ENCODE data around the gene ZNF576. TPM values are rescaled to one million over a fixed set of nuclear protein-coding genes. Genes with fewer than 3 reads are reported as not detected.

The ZNF576 gene
- total RNA-seq, 1 donor from 2014 or later = 6.8 TPM

DNA sequence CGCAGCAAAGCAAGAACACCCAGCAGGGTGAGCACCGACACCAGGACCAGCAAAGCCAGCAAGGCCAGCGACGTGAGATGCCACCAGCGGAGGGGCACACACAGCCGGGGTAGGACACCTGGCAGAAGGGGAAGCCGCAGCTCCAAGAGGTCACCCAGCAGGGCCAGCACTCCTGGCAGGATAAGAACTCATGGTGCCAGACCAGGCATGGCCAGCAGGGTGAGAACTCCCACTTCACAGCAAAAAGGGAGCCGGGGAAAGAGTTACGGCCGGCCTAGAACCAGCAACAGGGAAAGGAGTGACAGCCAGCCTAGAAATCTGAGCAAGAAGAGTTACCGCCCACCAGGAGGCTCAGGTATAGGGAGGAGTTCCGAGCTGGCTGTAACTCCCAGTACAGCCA is 16.0 kb downstream of the ZNF576 start:
- Histone ChIP-seq H3K27ac (ENCODE audit: low read depth, low read length) (no peak overlapping the region), H3K9ac (ENCODE audit: low read depth in 1 of 3, low read length in 3 of 3) (no peak overlapping the region), H3K9me3 (ENCODE audit: control insufficient read depth in 3 of 3, low read length in 3 of 3) (no peaks in the 10 kb centered on the region), H3K4me3 (ENCODE audit: low read length in 3 of 3) (no peak overlapping the region), H3K36me3 (ENCODE audit: control insufficient read depth in 3 of 3, insufficient read depth in 3 of 3, low read length in 3 of 3) (peaks cover 13 to 25% (median 17%) of the 10 kb centered on the region in 3 donors), H3K4me1 (ENCODE audit: control insufficient read depth in 3 of 3, insufficient read depth in 3 of 3, low read length in 3 of 3) (no peaks in the 10 kb centered on the region), H3K27me3 (ENCODE audit: control insufficient read depth in 3 of 3, insufficient read depth in 3 of 3, low read length in 3 of 3) (no peaks in the 10 kb centered on the region)

DNA sequence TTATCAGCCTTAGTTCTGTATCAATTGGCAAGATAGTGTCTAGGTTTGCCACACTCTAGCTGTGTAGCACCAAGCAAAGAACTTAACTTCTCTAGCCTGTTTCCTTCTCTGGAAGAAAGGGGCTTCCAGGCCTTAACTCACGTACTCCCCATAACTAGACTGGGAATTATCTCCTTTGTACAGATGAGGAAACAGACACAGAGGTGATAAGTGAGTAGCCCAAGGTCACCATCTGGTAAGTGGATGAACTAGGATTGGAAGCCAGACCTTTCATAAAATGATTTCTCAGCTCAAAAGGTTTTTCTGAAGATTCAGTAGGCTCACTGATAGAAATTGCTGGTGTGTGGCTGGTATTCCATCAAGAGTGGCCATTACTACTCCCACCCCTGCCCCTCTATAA is 19.9 kb downstream of the ZNF576 start:
- Histone ChIP-seq H3K36me3 (ENCODE audit: control insufficient read depth in 3 of 3, insufficient read depth in 3 of 3, low read length in 3 of 3) (peaks cover 13 to 21% (median 16%) of the 10 kb centered on the region in 3 donors), H3K4me1 (ENCODE audit: control insufficient read depth in 3 of 3, insufficient read depth in 3 of 3, low read length in 3 of 3) (peaks cover 6 to 19% (median 13%) of the 10 kb centered on the region in 3 donors), H3K9me3 (ENCODE audit: control insufficient read depth in 3 of 3, low read length in 3 of 3) (no peaks in the 10 kb centered on the region), H3K27ac (ENCODE audit: low read depth, low read length) (no peak overlapping the region), H3K4me3 (ENCODE audit: low read length in 3 of 3) (no peak overlapping the region), H3K27me3 (ENCODE audit: control insufficient read depth in 3 of 3, insufficient read depth in 3 of 3, low read length in 3 of 3) (no peaks in the 10 kb centered on the region), H3K9ac (ENCODE audit: low read depth in 1 of 3, low read length in 3 of 3) (no peak overlapping the region)

DNA sequence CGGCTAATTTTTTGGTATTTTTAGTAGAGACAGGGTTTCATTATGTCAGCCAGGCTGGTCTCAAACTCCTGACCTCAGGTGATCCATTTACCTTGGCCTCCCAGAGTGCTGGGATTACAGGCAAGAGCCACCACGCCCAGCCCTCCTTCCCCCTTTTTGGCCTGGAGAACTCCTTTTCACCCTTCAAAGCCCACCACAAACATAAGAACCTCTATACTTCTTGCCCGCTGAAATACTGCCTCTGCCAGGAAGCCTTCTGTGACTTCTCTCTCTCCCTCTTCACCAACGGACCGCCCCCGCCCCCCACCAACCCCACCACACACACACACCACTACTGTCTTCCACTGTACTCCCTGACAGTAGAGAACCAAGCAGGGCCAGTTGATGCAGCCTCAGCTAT is 20.6 kb downstream of the ZNF576 start:
- Histone ChIP-seq H3K27ac (ENCODE audit: low read depth, low read length) (no peak overlapping the region), H3K9ac (ENCODE audit: low read depth in 1 of 3, low read length in 3 of 3) (no peak overlapping the region), H3K4me1 (ENCODE audit: control insufficient read depth in 3 of 3, insufficient read depth in 3 of 3, low read length in 3 of 3) (peaks cover 6 to 19% (median 13%) of the 10 kb centered on the region in 3 donors), H3K36me3 (ENCODE audit: control insufficient read depth in 3 of 3, insufficient read depth in 3 of 3, low read length in 3 of 3) (peaks cover 11 to 19% (median 13%) of the 10 kb centered on the region in 3 donors), H3K9me3 (ENCODE audit: control insufficient read depth in 3 of 3, low read length in 3 of 3) (no peaks in the 10 kb centered on the region), H3K4me3 (ENCODE audit: low read length in 3 of 3) (no peak overlapping the region), H3K27me3 (ENCODE audit: control insufficient read depth in 3 of 3, insufficient read depth in 3 of 3, low read length in 3 of 3) (no peaks in the 10 kb centered on the region)

DNA sequence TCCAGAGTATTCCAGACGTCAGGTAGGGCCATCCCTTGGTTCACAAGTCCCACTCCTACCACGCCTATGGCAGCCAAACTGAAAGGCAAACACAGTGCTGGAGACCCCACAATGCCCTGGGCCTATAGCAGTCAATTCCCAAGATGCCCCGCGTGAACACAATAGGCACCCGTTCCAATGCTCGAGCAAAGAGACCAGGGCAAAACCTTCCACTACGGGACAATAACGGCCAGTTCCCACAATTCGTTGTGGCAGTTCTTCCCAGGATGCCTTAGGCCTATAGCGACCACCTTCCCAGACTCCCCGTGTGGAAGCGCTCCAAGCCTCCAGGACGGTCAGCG is 22.5 kb downstream of the ZNF576 start:
- Histone ChIP-seq H3K27ac (ENCODE audit: low read depth, low read length) (peak overlapping the region; percentile 87), H3K9me3 (ENCODE audit: control insufficient read depth in 3 of 3, low read length in 3 of 3) (no peaks in the 10 kb centered on the region), H3K4me3 (ENCODE audit: low read length in 3 of 3) (peak overlapping the region; percentile 90 to 100 (median 99)), H3K9ac (ENCODE audit: low read depth in 1 of 3, low read length in 3 of 3) (peak overlapping the region; percentile 77 to 98 (median 92)), H3K4me1 (ENCODE audit: control insufficient read depth in 3 of 3, insufficient read depth in 3 of 3, low read length in 3 of 3) (peaks cover 6 to 19% (median 13%) of the 10 kb centered on the region in 3 donors), H3K27me3 (ENCODE audit: control insufficient read depth in 3 of 3, insufficient read depth in 3 of 3, low read length in 3 of 3) (no peaks in the 10 kb centered on the region), H3K36me3 (ENCODE audit: control insufficient read depth in 3 of 3, insufficient read depth in 3 of 3, low read length in 3 of 3) (peaks cover 3 to 4% (median 4%) of the 10 kb centered on the region in 3 donors)

DNA sequence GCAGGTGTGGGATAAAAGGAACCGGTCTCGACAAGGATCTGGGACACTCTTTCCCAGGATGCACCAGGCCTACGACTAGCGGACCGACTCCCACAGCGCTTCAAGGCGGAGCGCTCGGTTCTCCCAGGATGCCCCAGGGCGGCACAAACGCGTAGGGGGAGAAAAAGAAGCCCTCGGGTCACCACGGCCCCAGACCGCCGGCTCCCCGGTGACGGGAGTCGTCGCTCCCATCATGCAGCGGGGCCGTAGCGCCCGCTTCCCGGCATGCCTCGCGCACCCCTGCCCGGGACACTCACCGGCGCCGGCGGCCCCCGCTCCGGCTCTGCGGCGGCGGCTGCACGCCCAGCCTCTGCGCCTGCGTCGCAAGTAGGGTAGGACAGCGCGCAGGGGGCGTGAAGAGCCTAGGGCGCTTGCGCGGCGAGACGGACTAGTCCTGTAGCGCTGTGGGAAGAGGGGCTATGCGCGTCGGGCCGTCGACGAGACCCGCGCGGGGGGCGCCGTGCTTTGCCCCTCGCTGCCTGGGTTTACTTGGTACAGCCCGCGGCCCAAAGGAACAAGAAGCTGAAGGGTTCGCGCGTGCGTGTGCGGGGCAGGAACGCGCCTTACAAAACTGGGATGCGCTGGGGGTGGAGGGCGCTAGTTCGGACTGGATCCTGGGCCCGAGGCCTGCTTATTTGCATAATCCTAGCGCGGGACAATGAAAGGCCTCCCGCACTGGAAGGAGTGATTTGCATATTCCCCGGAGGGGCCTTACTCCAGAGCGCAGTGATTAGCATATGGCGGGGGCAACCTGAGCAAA is 23.1 kb downstream of the ZNF576 start, which contains the start of gene ZNF428:
TSS of gene ZNF428 (minus strand) at position 368 of the 799 bp plus-strand sequence. CDS start 5,325 bp downstream, outside the sequence.
- peak within 1 kb of the TSS; percentile 87 for H3K27ac ChIP-seq (ENCODE audit: low read depth, low read length)
- no peaks in the 10 kb centered on the region for H3K9me3 ChIP-seq (ENCODE audit: control insufficient read depth in 3 of 3, low read length in 3 of 3)
- peaks cover 6 to 19% (median 13%) of the 10 kb centered on the region in 3 donors for H3K4me1 ChIP-seq (ENCODE audit: control insufficient read depth in 3 of 3, insufficient read depth in 3 of 3, low read length in 3 of 3)
- H3K4me3 ChIP-seq (ENCODE audit: low read length in 3 of 3) = peak within 1 kb of the TSS; percentile 90 to 100 (median 99)
- H3K27me3 ChIP-seq (ENCODE audit: control insufficient read depth in 3 of 3, insufficient read depth in 3 of 3, low read length in 3 of 3) = no peaks in the 10 kb centered on the region
- peak within 1 kb of the TSS; percentile 77 to 98 (median 92) for H3K9ac ChIP-seq (ENCODE audit: low read depth in 1 of 3, low read length in 3 of 3)
- peaks cover 0 to 3% (median 0%) of the 10 kb centered on the region in 3 donors for H3K36me3 ChIP-seq (ENCODE audit: control insufficient read depth in 3 of 3, insufficient read depth in 3 of 3, low read length in 3 of 3)

DNA sequence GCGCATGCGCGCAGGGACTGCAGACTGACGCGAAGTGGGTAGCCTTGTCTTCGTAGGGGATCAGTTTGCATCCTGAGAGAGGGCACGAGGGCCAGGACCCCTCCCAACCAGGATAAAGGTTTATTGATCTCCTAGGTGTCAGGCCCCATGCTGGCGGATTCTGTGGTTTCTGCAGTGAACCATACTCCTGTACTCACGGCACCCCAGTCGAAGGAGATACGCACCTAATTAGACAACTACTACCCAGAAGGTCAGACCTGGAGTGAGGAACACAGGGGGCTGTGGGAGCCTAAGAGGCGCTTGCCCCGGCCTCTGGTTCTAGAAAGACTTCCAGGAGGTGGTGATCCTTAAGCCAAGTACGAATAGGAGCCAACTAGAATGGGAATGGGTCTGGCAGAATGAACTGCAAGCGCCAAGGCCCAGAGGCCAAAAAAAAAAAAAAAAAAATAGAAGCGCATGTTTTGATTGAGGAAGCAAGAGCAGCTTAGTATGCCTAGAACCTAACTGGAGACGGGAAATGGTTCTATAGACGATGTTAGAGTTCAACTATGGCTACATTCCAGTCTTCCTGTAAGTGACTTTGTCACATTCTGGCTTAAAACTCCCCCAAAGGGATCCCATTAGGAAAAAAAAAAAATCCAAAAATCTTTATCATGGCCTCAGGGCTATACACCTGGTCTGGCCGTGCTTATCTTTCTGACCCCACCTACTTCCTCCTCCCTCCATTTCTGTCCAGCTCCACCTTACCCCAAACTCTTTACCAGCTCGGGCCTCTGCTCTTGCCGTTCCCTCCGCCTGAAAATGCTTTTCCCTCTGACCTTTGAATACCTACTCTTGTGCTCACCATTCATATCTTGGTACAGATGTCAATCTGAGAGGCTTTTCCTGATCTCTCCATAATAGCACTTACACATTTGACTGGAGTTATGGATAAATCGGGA is 23.9 kb downstream of the ZNF576 start:
- peak overlapping the region; percentile 90 to 100 (median 99) for H3K4me3 ChIP-seq (ENCODE audit: low read length in 3 of 3)
- peaks cover 0 to 3% (median 0%) of the 10 kb centered on the region in 3 donors for H3K36me3 ChIP-seq (ENCODE audit: control insufficient read depth in 3 of 3, insufficient read depth in 3 of 3, low read length in 3 of 3)
- H3K27ac ChIP-seq (ENCODE audit: low read depth, low read length) = peak overlapping the region; percentile 87
- no peaks in the 10 kb centered on the region for H3K9me3 ChIP-seq (ENCODE audit: control insufficient read depth in 3 of 3, low read length in 3 of 3)
- H3K4me1 ChIP-seq (ENCODE audit: control insufficient read depth in 3 of 3, insufficient read depth in 3 of 3, low read length in 3 of 3) = peaks cover 6 to 19% (median 13%) of the 10 kb centered on the region in 3 donors
- peak overlapping the region; percentile 77 to 98 (median 92) for H3K9ac ChIP-seq (ENCODE audit: low read depth in 1 of 3, low read length in 3 of 3)
- no peaks in the 10 kb centered on the region for H3K27me3 ChIP-seq (ENCODE audit: control insufficient read depth in 3 of 3, insufficient read depth in 3 of 3, low read length in 3 of 3)

DNA sequence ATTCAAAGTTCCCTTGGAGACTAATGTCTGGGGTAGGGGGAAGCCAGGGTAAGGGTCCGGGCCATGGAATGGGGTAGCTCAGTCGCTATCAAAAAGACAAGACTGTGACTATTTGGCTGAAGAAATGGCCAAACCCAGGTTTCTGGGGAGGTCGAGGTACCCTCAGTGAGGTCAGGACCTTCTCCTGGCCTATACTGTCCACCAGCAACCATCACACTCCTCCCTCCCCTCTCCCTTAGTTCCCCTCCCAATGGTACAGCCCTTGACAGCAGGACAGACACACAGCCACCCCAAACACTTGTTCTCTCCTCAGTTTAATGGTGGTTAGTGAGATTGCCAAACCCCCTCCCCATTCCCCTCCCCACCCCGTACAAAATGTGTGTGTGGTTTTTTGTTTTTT is 25.7 kb downstream of the ZNF576 start:
- no peak overlapping the region for H3K27ac ChIP-seq (ENCODE audit: low read depth, low read length)
- H3K9ac ChIP-seq (ENCODE audit: low read depth in 1 of 3, low read length in 3 of 3) = no peak overlapping the region
- peaks cover 0 to 3% (median 0%) of the 10 kb centered on the region in 3 donors for H3K36me3 ChIP-seq (ENCODE audit: control insufficient read depth in 3 of 3, insufficient read depth in 3 of 3, low read length in 3 of 3)
- no peaks in the 10 kb centered on the region for H3K9me3 ChIP-seq (ENCODE audit: control insufficient read depth in 3 of 3, low read length in 3 of 3)
- no peak overlapping the region for H3K4me3 ChIP-seq (ENCODE audit: low read length in 3 of 3)
- peaks cover 6 to 19% (median 13%) of the 10 kb centered on the region in 3 donors for H3K4me1 ChIP-seq (ENCODE audit: control insufficient read depth in 3 of 3, insufficient read depth in 3 of 3, low read length in 3 of 3)
- peaks cover 3 to 5% (median 5%) of the 10 kb centered on the region in 3 donors for H3K27me3 ChIP-seq (ENCODE audit: control insufficient read depth in 3 of 3, insufficient read depth in 3 of 3, low read length in 3 of 3)

DNA sequence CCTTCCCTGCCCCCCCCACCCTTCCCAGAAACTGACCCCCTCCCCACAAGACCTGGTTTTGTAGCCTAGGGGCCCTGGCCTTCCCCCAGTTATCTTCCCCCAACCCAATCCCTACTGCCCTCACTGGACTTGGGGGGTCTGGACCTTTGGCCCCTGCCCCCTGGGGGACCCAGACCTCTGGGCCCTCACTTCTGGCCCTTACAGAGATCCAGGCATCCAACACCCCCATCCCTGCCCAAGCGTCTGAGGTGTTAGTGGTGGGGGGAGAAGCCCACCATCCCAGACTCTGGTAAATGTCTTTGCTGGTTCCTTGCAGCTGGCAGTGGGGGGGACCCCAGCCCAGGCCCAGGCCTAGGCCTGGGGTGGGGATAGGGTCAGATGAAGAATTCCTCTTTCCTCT is 26.6 kb downstream of the ZNF576 start:
- Histone ChIP-seq H3K4me1 (ENCODE audit: control insufficient read depth in 3 of 3, insufficient read depth in 3 of 3, low read length in 3 of 3) (peaks cover 6 to 19% (median 13%) of the 10 kb centered on the region in 3 donors), H3K9ac (ENCODE audit: low read depth in 1 of 3, low read length in 3 of 3) (no peak overlapping the region), H3K27me3 (ENCODE audit: control insufficient read depth in 3 of 3, insufficient read depth in 3 of 3, low read length in 3 of 3) (peaks cover 3 to 5% (median 5%) of the 10 kb centered on the region in 3 donors), H3K4me3 (ENCODE audit: low read length in 3 of 3) (no peak overlapping the region), H3K9me3 (ENCODE audit: control insufficient read depth in 3 of 3, low read length in 3 of 3) (no peaks in the 10 kb centered on the region), H3K27ac (ENCODE audit: low read depth, low read length) (no peak overlapping the region), H3K36me3 (ENCODE audit: control insufficient read depth in 3 of 3, insufficient read depth in 3 of 3, low read length in 3 of 3) (peaks cover 0 to 3% (median 0%) of the 10 kb centered on the region in 3 donors)

DNA sequence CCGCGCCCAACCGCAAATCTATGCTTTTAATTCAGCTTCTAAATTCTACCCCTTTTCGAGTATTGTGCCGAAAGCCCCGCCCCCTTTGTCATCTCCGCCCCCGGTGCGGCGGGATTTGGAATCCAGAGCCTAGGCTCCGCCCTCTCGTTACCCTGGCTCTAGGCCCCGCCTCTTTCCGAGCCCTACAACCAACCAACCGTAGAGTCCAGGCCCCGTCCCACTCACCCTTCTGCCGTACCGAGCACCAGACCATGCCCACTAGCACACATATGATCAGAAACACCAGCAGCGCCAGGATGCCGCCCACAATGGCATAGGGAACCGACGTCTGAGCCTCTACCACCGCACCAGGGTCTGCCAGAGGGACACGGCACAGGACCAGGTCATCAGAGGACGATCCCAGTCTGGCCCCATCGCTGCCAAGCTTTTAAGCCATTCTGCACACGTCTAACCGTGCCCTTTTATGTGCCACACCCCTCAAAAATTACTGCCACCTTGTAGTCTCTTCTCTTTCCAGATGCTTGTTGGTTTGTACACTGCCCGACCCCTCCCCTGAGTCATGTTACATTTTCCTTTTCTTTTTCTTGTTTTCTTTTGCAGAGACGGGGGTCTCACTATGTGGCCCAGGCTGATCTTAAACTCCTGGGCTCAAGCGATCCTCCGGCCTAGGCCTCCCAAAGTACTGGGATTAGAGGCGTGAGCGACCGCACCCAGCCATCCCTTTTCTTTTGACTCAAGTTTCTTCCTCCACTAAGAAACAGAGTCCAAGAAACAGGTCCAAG is 27.7 kb downstream of the ZNF576 start:
- Histone ChIP-seq H3K27me3 (ENCODE audit: control insufficient read depth in 3 of 3, insufficient read depth in 3 of 3, low read length in 3 of 3) (peaks cover 3 to 5% (median 5%) of the 10 kb centered on the region in 3 donors), H3K9me3 (ENCODE audit: control insufficient read depth in 3 of 3, low read length in 3 of 3) (no peaks in the 10 kb centered on the region), H3K4me3 (ENCODE audit: low read length in 3 of 3) (no peak overlapping the region), H3K4me1 (ENCODE audit: control insufficient read depth in 3 of 3, insufficient read depth in 3 of 3, low read length in 3 of 3) (peaks cover 3 to 15% (median 8%) of the 10 kb centered on the region in 3 donors), H3K9ac (ENCODE audit: low read depth in 1 of 3, low read length in 3 of 3) (no peak overlapping the region), H3K36me3 (ENCODE audit: control insufficient read depth in 3 of 3, insufficient read depth in 3 of 3, low read length in 3 of 3) (peaks cover 0 to under 1% (median 0%) of the 10 kb centered on the region in 3 donors), H3K27ac (ENCODE audit: low read depth, low read length) (no peak overlapping the region)
